ENCODE measurements around the gene DPP10.

DNA sequence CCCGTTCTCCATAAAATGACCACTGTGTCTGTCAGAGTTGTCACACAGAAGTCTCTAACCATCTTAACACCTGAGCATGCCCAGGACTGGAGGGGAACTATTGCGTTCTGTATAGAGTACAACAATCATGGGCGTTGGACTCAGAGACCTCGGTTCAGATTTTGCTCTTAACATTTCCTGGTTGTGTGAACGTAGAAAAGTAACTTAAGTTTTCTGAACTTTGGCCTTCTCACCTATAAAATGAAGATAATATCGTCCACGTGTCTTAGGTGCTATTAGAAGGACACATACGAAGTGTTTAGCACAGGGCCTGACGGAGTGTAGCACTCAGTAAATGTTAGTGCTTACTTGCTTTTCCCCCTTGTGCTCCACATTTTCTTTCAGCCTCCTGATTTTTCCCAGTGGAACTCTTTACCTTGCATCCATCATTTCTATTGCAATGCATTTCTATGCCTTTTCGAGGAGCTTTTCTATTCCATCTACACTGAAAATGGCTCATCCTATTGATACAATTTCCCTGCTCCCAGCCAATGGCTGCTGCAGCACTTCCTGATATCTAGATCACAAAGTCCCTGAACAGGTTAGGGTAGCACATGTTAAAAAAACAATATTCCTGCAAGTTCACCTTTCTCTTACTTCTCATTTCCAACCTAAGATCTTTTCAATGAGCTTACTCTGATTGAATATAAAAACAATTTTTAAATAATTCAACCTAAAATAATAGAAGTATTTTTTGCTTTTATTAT, 22.7 kb downstream of the DPP10 start:
- TF ChIP-seq SUZ12 (IDR thresholded peaks at IDR 0.05; ENCODE audit: extremely low read depth, insufficient read depth, insufficient read length) (no peak), ZNF274 (IDR thresholded peaks at IDR 0.05; ENCODE audit: low read depth, low read length) (no peak), YY1 (IDR thresholded peaks at IDR 0.05; ENCODE audit: insufficient read depth, insufficient read length) (no peak)

Data from NT2/D1 (cell line).